ENCODE data around the gene TEPSIN. TPM values are rescaled to one million over a fixed set of nuclear protein-coding genes. Genes with fewer than 3 reads are reported as not detected.

Gene TEPSIN
- total and polyA plus RNA-seq, 2 of the 13 experiments (the other 11 are each of a cell fraction or from before 2014, with no cell fraction given) = 16.1 to 18.8 TPM

DNA sequence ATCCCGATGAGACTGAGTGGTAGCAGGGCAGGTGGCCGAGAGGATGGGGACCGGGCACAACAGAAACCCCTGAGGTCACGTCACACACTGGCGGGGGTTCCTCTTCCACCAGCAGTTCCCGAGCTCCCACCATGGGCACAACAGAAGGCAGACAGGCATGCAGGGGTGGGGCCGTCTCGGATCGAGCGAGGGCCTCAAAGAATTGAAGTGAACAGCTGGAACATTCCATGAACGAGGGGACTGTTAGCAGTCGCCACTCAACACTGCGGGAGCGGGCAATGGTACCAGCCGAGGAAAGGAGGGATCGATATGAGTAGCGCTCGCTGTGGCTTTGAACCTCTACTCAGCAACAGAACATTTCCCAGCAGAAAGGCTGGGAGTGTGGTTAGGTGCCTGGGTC, 21.4 kb downstream of the TEPSIN start (continued):
- TF ChIP-seq IRF2 (CRISPR knock-in tag; IDR thresholded peaks at IDR 0.05) = no peak
- no peak for TF ChIP-seq MED13 (CRISPR knock-in tag; IDR thresholded peaks at IDR 0.05)
- no peak for TF ChIP-seq SMARCE1 (IDR thresholded peaks at IDR 0.05; ENCODE audit: borderline replicate concordance)
- TF ChIP-seq MTF1 (CRISPR knock-in tag; IDR thresholded peaks at IDR 0.05) = no peak
- no peak for TF ChIP-seq ZNF850 (CRISPR knock-in tag; conservative IDR thresholded peaks at IDR 0.05)
- no peak for TF ChIP-seq CHCHD3 (CRISPR knock-in tag; IDR thresholded peaks at IDR 0.05)
- TF ChIP-seq, protein P1, sequence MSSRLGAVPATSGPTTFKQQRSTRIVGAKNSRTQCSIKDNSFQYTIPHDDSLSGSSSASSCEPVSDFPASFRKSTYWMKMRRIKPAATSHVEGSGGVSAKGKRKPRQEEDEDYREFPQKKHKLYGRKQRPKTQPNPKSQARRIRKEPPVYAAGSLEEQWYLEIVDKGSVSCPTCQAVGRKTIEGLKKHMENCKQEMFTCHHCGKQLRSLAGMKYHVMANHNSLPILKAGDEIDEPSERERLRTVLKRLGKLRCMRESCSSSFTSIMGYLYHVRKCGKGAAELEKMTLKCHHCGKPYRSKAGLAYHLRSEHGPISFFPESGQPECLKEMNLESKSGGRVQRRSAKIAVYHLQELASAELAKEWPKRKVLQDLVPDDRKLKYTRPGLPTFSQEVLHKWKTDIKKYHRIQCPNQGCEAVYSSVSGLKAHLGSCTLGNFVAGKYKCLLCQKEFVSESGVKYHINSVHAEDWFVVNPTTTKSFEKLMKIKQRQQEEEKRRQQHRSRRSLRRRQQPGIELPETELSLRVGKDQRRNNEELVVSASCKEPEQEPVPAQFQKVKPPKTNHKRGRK (CRISPR knock-in tag; IDR thresholded peaks at IDR 0.05) = no peak
- TF ChIP-seq ZNF879 (CRISPR knock-in tag; IDR thresholded peaks at IDR 0.05) = no peak

DNA sequence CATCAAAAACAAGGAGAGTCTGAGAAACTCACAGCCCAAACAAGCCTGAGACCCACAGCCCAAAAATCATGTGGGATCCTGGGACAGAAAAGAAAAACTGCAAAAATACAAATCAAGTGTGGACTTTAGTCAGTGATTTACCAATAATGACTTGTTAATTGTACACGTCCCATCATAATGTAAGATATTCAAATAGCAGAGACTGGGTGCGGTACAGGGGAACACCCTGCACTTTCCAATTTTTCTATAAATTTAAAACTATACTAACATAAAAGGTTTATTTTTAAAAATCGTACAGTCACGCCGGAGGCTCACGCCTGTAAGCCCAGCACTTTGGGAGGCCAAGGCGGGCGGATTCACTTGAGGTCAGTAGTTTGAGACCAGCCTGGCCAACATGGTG, 24.9 kb downstream of the TEPSIN start:
- TF ChIP-seq NFE2 (CRISPR knock-in tag; IDR thresholded peaks at IDR 0.05) (no peak), ZNF775 (CRISPR knock-in tag; IDR thresholded peaks at IDR 0.05; ENCODE audit: borderline replicate concordance) (no peak), NAIF1 (CRISPR knock-in tag; IDR thresholded peaks at IDR 0.05; ENCODE audit: borderline replicate concordance) (no peak), MTA1 (CRISPR knock-in tag; IDR thresholded peaks at IDR 0.05; ENCODE audit: borderline replicate concordance) (no peak)
- TF ChIP-seq, protein P2, sequence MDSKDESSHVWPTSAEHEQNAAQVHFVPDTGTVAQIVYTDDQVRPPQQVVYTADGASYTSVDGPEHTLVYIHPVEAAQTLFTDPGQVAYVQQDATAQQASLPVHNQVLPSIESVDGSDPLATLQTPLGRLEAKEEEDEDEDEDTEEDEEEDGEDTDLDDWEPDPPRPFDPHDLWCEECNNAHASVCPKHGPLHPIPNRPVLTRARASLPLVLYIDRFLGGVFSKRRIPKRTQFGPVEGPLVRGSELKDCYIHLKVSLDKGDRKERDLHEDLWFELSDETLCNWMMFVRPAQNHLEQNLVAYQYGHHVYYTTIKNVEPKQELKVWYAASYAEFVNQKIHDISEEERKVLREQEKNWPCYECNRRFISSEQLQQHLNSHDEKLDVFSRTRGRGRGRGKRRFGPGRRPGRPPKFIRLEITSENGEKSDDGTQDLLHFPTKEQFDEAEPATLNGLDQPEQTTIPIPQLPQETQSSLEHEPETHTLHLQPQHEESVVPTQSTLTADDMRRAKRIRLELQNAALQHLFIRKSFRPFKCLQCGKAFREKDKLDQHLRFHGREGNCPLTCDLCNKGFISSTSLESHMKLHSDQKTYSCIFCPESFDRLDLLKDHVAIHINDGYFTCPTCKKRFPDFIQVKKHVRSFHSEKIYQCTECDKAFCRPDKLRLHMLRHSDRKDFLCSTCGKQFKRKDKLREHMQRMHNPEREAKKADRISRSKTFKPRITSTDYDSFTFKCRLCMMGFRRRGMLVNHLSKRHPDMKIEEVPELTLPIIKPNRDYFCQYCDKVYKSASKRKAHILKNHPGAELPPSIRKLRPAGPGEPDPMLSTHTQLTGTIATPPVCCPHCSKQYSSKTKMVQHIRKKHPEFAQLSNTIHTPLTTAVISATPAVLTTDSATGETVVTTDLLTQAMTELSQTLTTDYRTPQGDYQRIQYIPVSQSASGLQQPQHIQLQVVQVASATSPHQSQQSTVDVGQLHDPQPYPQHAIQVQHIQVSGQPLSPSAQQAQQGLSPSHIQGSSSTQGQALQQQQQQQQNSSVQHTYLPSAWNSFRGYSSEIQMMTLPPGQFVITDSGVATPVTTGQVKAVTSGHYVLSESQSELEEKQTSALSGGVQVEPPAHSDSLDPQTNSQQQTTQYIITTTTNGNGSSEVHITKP (CRISPR knock-in tag; IDR thresholded peaks at IDR 0.05; ENCODE audit: low read depth) = no peak
- TF ChIP-seq, protein P3, sequence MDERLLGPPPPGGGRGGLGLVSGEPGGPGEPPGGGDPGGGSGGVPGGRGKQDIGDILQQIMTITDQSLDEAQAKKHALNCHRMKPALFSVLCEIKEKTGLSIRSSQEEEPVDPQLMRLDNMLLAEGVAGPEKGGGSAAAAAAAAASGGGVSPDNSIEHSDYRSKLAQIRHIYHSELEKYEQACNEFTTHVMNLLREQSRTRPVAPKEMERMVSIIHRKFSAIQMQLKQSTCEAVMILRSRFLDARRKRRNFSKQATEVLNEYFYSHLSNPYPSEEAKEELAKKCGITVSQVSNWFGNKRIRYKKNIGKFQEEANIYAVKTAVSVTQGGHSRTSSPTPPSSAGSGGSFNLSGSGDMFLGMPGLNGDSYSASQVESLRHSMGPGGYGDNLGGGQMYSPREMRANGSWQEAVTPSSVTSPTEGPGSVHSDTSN (CRISPR knock-in tag; IDR thresholded peaks at IDR 0.05) = no peak
- no peak overlapping the region for H3K4me3 ChIP-seq (replicated peaks in 1 of 3; ENCODE audit: insufficient read depth in 1 of 3, low read depth in 2 of 3, low read length in 3 of 3)
- 97% methylated on average over 8 of the region's 8 CpGs for WGBS (ENCODE audit: low lambda C conversion rate)
- no peak overlapping the region for H3K4me2 ChIP-seq (ENCODE audit: low read depth, low read length)
- no TSS peak for BruUV-seq (replicated peaks)
- ATAC-seq (no peak), DNase-seq (ENCODE audit: low spot score) (no peak), FAIRE-seq (no peak)
- no peaks in the 10 kb centered on the region for H3K4me1 ChIP-seq (ENCODE audit: insufficient read depth, low read length)
- intact Hi-C loops (cut with micrococcal nuclease; ENCODE audit: unreplicated experiment) (no loop called here), in situ Hi-C loops (cut with HindIII; ENCODE audit: extremely low pct_ligation_motif_present, low pct_unique_long_range_greater_than_20kb) (no loop called here)
- no peak overlapping the region for H3K9ac ChIP-seq (ENCODE audit: insufficient read depth, low read depth, low read length)
- ChIA-PET CTCF (ENCODE audit: low intra/inter-chr PET ratio, low total read pairs) (no interaction called here), POLR2A (no interaction called here)
- H3K36me3 ChIP-seq (replicated peaks in 1 of 2; ENCODE audit: control insufficient read depth in 1 of 2, insufficient read depth in 2 of 2, low read length in 2 of 2) = peaks cover 5 to 15% of the 10 kb centered on the region in 2 experiments; a peak in 4 of 5 replicates
- no peaks in the 10 kb centered on the region for H3K79me2 ChIP-seq (ENCODE audit: insufficient read depth, low read length)
- H2AFZ ChIP-seq (ENCODE audit: low read length) = no peak overlapping the region
- H4K20me1 ChIP-seq (ENCODE audit: insufficient read depth, low read length) = no peaks in the 10 kb centered on the region
- no peaks in the 10 kb centered on the region for H3K9me3 ChIP-seq (ENCODE audit: low read length)
- H3K27ac ChIP-seq (ENCODE audit: extremely low read length, insufficient read depth, low read length) = no peak overlapping the region
- H3K27me3 ChIP-seq (ENCODE audit: control insufficient read depth in 1 of 2, insufficient read depth in 2 of 2, low read length in 2 of 2) = no peaks in the 10 kb centered on the region
